Body of pancreas (tissue), 4 donors: ENCODE data around the gene SEMA4D. TPM values are rescaled to one million over a fixed set of nuclear protein-coding genes. Genes with fewer than 3 reads are reported as not detected.

Experiments used
- ATAC-seq: fragments of 150-250 bp; one replicate; pipeline ENCODE4 v1.9.1; 2016
- DNase-seq, 4 donors: peaks; one replicate each; pipeline ENCODE4 v3.0.0-alpha.2; 2019
- H3K27ac ChIP-seq, 4 donors: fragments of 200-600 bp; sonication (generic); 1 replicate in 3 of 4; 2 replicates in 1 of 4; pipeline versions ENCODE4 v1.5.1 to v1.6.1; 2016 to 2019; ENCODE audit warnings: mild to moderate bottlenecking in 1 of 4, mixed read lengths in 1 of 4, moderate library complexity in 1 of 4
- H3K27me3 ChIP-seq, 2 donors: fragments of 200-600 bp; sonication (generic); one replicate each; pipeline ENCODE4 v1.6.0; 2016; ENCODE audit warnings: mild to moderate bottlenecking in 1 of 2
- H3K36me3 ChIP-seq, 2 donors: fragments of 200-600 bp; sonication (generic); replicated peaks in 1 of 2; 2 replicates each; pipeline ENCODE4 v1.5.1; 2016; ENCODE audit warnings: low read depth in 2 of 2; ENCODE audit not compliant: insufficient read depth in 1 of 2
- H3K4me1 ChIP-seq: fragments of 200-600 bp; sonication (generic); one replicate; pipeline ENCODE4 v1.6.0; 2016
- H3K4me3 ChIP-seq, 2 donors: fragments of 200-600 bp; sonication (generic); 1 replicate in 1 of 2; 2 replicates in 1 of 2; pipeline ENCODE4 v1.5.1; 2016 to 2019
- H3K9me3 ChIP-seq, 3 donors: fragments of 200-600 bp; sonication (generic); 1 replicate in 2 of 3; 2 replicates in 1 of 3; pipeline ENCODE4 v1.5.1; 2016
- CTCF ChIP-seq, 7 experiments: fragments of 450-650 bp in 4 of 7; fragments of 200-600 bp in 3 of 7; sonication (generic) in 3 of 7; IDR thresholded peaks; one replicate each; pipeline ENCODE4 v1.5.1; 2016 to 2019; ENCODE audit warnings: antibody characterized with exemption in 7 of 7
- POLR2A ChIP-seq, 3 donors: fragments of 450-650 bp; IDR thresholded peaks; one replicate each; pipeline ENCODE4 v1.6.1; 2016; ENCODE audit warnings: antibody characterized with exemption in 3 of 3, mild to moderate bottlenecking in 2 of 3
- WGBS, 2 donors: methylation state at CpG; one replicate each; pipeline ENCODE4 v1.1.5; 2017; 5-methylcytosine and 5-hydroxymethylcytosine counted together
- intact Hi-C: fragments of 100-400 bp; cut with DNase I; formaldehyde crosslinking; loops from one replicate; pipeline ENCODE4 v1.15.1; 2023
- total RNA-seq, 2 donors: library from RNA; depleted of rRNA; stranded (reverse); fragments of >200 nt; gene quantifications; one replicate each; pipeline ENCODE4 v1.1.0, GENCODE V29; 2016

Gene SEMA4D
- total RNA-seq, 2 donors from 2014 or later: 15.6 to 18.1 TPM

DNA sequence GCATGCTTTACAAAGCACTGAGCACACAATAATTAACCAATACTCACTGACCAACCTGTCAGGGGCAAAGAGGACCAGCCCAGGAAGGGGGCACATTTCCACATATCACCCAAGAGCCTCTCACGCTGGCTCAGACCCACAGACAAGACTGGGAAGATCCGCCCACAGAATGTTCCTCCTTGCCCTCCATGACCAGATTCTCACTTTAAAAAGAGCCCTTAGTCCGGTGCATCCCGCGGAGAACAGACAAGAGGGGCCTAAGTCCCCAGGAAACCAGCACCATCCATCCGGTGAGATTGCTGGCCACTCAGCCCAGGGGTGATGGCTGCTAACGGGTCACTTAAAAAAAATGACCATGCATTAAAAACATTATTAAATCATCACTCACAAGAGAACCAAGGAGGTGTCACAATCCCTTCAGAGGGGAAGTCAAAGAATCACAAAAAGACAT, 32.9 kb downstream of the SEMA4D start:
- no peaks in the 10 kb centered on the region for H3K4me1 ChIP-seq
- WGBS, 2 donors: 76 to 77% methylated on average over 7 of the region's 7 CpGs
- H3K36me3 ChIP-seq: no peaks in the 10 kb centered on the region
- intact Hi-C loops: no loop called here
- H3K27ac ChIP-seq: peak overlapping the region in 1 of 4 donors; percentile 54
- H3K27me3 ChIP-seq: no peaks in the 10 kb centered on the region
- no peak for ATAC-seq
- TF ChIP-seq CTCF (IDR thresholded peaks at IDR 0.05) (no peak), POLR2A (IDR thresholded peaks at IDR 0.05) (no peak)
- no peak overlapping the region for H3K4me3 ChIP-seq
- no peaks in the 10 kb centered on the region for H3K9me3 ChIP-seq
- DNase-seq: no peak

GRCh38 chr9:89464300-89464901, 33.5 kb downstream of the SEMA4D start:
- ATAC-seq (peak; percentile 21), DNase-seq (no peak)
- intact Hi-C loops: no loop called here
- Histone ChIP-seq H3K27ac (peak overlapping the region in 2 of 4 donors; percentile 28 to 54), H3K36me3 (no peaks in the 10 kb centered on the region), H3K4me3 (no peak overlapping the region), H3K4me1 (no peaks in the 10 kb centered on the region), H3K27me3 (no peaks in the 10 kb centered on the region), H3K9me3 (no peaks in the 10 kb centered on the region)
- WGBS, 2 donors: 69 to 81% methylated on average over 7 of the region's 7 CpGs
- TF ChIP-seq POLR2A (IDR thresholded peaks at IDR 0.05) (no peak), CTCF (IDR thresholded peaks at IDR 0.05) (no peak)

DNA sequence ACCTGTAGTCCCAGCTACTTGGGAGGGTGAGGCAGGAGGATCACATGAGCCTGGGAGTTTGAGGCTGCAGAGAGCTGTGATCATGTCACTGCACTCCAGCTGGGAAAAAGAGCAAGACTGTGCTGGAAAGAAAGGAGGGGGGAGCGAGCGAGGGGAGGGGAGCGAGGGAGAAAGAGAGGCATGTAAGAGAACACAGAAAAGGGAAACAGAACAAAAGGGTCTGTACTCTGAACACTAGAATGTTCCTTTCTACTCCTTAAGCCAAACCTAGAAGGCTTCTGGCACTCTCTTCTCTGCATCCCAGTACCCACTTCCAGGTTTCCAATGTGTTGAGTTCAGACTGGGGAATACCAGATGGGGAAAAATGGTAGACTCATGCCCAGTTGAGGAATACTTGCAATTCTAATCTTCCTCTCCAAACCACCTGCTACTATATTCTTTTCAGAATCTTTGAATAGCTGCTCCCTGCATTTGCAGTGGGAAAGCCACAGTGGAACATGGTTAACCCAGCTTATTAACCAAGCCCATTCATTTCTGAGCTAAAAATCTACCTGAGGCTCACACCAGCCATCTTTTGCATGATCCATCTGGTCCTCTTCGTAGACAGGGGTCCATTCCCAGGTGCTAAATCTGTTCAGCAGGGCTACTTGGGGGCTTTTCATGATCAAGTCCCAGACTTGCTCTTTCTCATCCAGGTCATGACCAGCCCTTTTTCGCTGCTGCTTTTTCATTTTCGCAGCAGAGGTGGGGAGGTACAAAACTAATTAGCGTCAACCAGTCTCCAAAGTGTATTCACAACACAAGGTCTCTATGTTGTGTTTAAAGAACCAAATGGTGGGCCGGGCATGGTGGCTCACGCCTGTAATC, 34.9 kb downstream of the SEMA4D start:
- Histone ChIP-seq H3K9me3 (no peaks in the 10 kb centered on the region), H3K4me3 (no peak overlapping the region), H3K27me3 (no peaks in the 10 kb centered on the region), H3K36me3 (no peaks in the 10 kb centered on the region), H3K4me1 (no peaks in the 10 kb centered on the region), H3K27ac (no peak overlapping the region)
- 94 to 96% methylated on average over 8 of the region's 9 CpGs for WGBS, 2 donors
- ATAC-seq (no peak), DNase-seq (no peak)
- intact Hi-C loops: no loop called here
- TF ChIP-seq POLR2A (IDR thresholded peaks at IDR 0.05) (no peak), CTCF (IDR thresholded peaks at IDR 0.05) (no peak)

- DNase-seq: no peak
- no peak overlapping the region for H3K4me3 ChIP-seq
- no peaks in the 10 kb centered on the region for H3K27me3 ChIP-seq
- H3K4me1 ChIP-seq: no peaks in the 10 kb centered on the region
- TF ChIP-seq CTCF (IDR thresholded peaks at IDR 0.05) (no peak), POLR2A (IDR thresholded peaks at IDR 0.05) (no peak)
- no peaks in the 10 kb centered on the region for H3K36me3 ChIP-seq
- 68 to 80% methylated on average over 5 of the region's 5 CpGs for WGBS, 2 donors
- H3K9me3 ChIP-seq: no peaks in the 10 kb centered on the region
- intact Hi-C loops: no loop called here
- H3K27ac ChIP-seq: no peak overlapping the region
- no peak for ATAC-seq
Measured at GRCh38 chr9:89462199-89462598, 35.7 kb downstream of the SEMA4D start.
